COLO829 (cell line): ENCODE results near the gene MIS18A.
"Not testable (repeated sequence)": the region's sequence is repeated elsewhere in the genome, so short reads cannot be mapped to it uniquely, and the experiment has no call there.

Experiments used
- DNase-seq: peaks from one replicate; pipeline ENCODE4 v3.0.0; 2012; ENCODE audit warnings: low spot score

The MIS18A gene

GRCh38 chr21:32304998-32305397 lies 26.1 kb upstream of the MIS18A start:
- DNase-seq, result no peak

- no peak for DNase-seq
These were observed 24.5 kb upstream of the MIS18A start for GRCh38 chr21:32303385-32303784.

- DNase-seq, result no peak
These were observed 23.7 kb upstream of the MIS18A start for GRCh38 chr21:32302560-32302959.

- DNase-seq, result no peak
These were observed 22.7 kb upstream of the MIS18A start for GRCh38 chr21:32301596-32301995.

GRCh38 chr21:32300117-32300681 lies 21.4 kb upstream of the MIS18A start:
- no peak for DNase-seq

- no peak for DNase-seq
These were observed 20.8 kb upstream of the MIS18A start for GRCh38 chr21:32299695-32300094.

- DNase-seq, result no peak
These were observed 19.8 kb upstream of the MIS18A start, which contains the start of gene MRAP for GRCh38 chr21:32298658-32299081. MRAP (plus strand) TSS chr21:32298855; CDS start chr21:32298972, 117 bp downstream.

- no peak for DNase-seq
These were observed 19.3 kb upstream of the MIS18A start for GRCh38 chr21:32298148-32298559.

- DNase-seq, result no peak
These were observed 18.6 kb upstream of the MIS18A start for GRCh38 chr21:32297449-32297848.

GRCh38 chr21:32285476-32285875 lies 6.6 kb upstream of the MIS18A start:
- no peak for DNase-seq

GRCh38 chr21:32282992-32283391 lies 4.1 kb upstream of the MIS18A start:
- DNase-seq, result no peak

- DNase-seq, result no peak
These were observed 2.7 kb upstream of the MIS18A start for GRCh38 chr21:32281531-32281930.

- no peak for DNase-seq
These were observed 480 bp upstream of the MIS18A start for GRCh38 chr21:32279377-32279680.

GRCh38 chr21:32278103-32278502 lies 746 bp downstream of the MIS18A start:
- DNase-seq, result no peak

- DNase-seq, result no peak
These were observed 2.2 kb downstream of the MIS18A start for GRCh38 chr21:32276671-32277070.

- DNase-seq, result no peak
These were observed 8.1 kb downstream of the MIS18A start for GRCh38 chr21:32270748-32271147.

GRCh38 chr21:32265321-32265720 lies 13.5 kb downstream of the MIS18A start:
- not testable (repeated sequence) for DNase-seq

GRCh38 chr21:32261929-32262328 lies 16.9 kb downstream of the MIS18A start:
- DNase-seq, result no peak

- DNase-seq, result no peak
These were observed 18.7 kb downstream of the MIS18A start for GRCh38 chr21:32260130-32260529.

GRCh38 chr21:32258786-32259048 lies 20.1 kb downstream of the MIS18A start:
- DNase-seq, result not testable (repeated sequence)

- DNase-seq, result peak; percentile 83
These were observed 20.7 kb downstream of the MIS18A start for GRCh38 chr21:32257962-32258785.

- DNase-seq, result peak; percentile 96
These were observed 21.8 kb downstream of the MIS18A start for GRCh38 chr21:32256873-32257620.

- no peak for DNase-seq
These were observed 22.6 kb downstream of the MIS18A start for GRCh38 chr21:32256251-32256650.
